AG09319 (cell line): ENCODE data around the gene TMEM223.

Experiments used
- DNase-seq: peaks from one replicate; pipeline ENCODE4 v3.0.0-alpha.2; 2010; ENCODE audit warnings: low read depth; ENCODE audit errors: extremely low read depth
- CTCF ChIP-seq: IDR thresholded peaks from 2 replicates; pipeline ENCODE4 v1.5.1; 2011; ENCODE audit warnings: low read depth, mild to moderate bottlenecking, inconsistent platforms, low read length, moderate library complexity

Gene TMEM223

GRCh38 chr11:62747475-62748160 lies 44.2 kb downstream of the TMEM223 start:
- TF ChIP-seq CTCF, result no peak
- DNase-seq, result no peak
